Renal pelvis (tissue), 4 donors: ENCODE data around the gene FOSB. TPM values are rescaled to one million over a fixed set of nuclear protein-coding genes. Genes with fewer than 3 reads are reported as not detected.

ENCODE experiments used
- DNase-seq: peaks from one replicate; pipeline ENCODE4 v3.0.0-alpha.2; 2013
- polyA plus RNA-seq, 3 donors: library from polyadenylated mRNA; unstranded; fragments of 120-200 nt; gene quantifications; one replicate each; pipeline ENCODE4 v1.2.1, GENCODE V29; 2013; ENCODE audit not compliant: insufficient read length in 3 of 3

Gene FOSB
- polyA plus RNA-seq, 3 donors = 9.8 to 13.1 (median 11.1) TPM

- no peak for DNase-seq
Observed at GRCh38 chr19:45522010-45522941, 54.5 kb downstream of the FOSB start.

GRCh38 chr19:45523642-45524256 lies 56.0 kb downstream of the FOSB start:
- peak; percentile 86 for DNase-seq

- no peak for DNase-seq
Observed at GRCh38 chr19:45524575-45525129, 56.9 kb downstream of the FOSB start.

Other genes with a start within 250 kb of the FOSB start
- gene EXOC3L2, start 222.6 kb upstream of the FOSB start, polyA plus RNA-seq = 10 to 100 TPM; 11.0 to 13.7 (median 11.6) TPM
- 10 to 100 TPM; 38.2 to 42.7 (median 40.4) TPM for gene MARK4, start 216.7 kb upstream of the FOSB start, polyA plus RNA-seq
- 1 to 10 TPM in 1 of 3 donors, under 1 TPM in 2; 0.22 to 1.7 (median 0.44) TPM for gene CKM, start 145.1 kb upstream of the FOSB start, polyA plus RNA-seq
- gene KLC3, start 127.2 kb upstream of the FOSB start, polyA plus RNA-seq = 1 to 10 TPM; 2.1 to 3.0 (median 2.3) TPM
- gene ERCC2, start 97.4 kb upstream of the FOSB start, polyA plus RNA-seq = 10 to 100 TPM; 35.3 to 42.2 (median 40.8) TPM
- 10 to 100 TPM in 2 of 3 donors, 1 to 10 TPM in 1; 9.0 to 12.3 (median 10.9) TPM for gene PPP1R13L, start 62.9 kb upstream of the FOSB start, polyA plus RNA-seq
- 1 to 10 TPM; 3.8 to 6.0 (median 5.4) TPM for gene POLR1G, start 61.4 kb upstream of the FOSB start, polyA plus RNA-seq
- gene ERCC1, start 44.1 kb upstream of the FOSB start, polyA plus RNA-seq = 10 to 100 TPM; 83.0 to 97.5 (median 89.9) TPM
- 1 to 10 TPM; 5.0 to 8.3 (median 8.2) TPM for gene RTN2, start 29.1 kb downstream of the FOSB start, polyA plus RNA-seq
- gene PPM1N, start 30.4 kb downstream of the FOSB start, polyA plus RNA-seq = under 1 TPM; 0.13 to 0.68 (median 0.56) TPM
- 10 to 100 TPM; 44.9 to 48.7 (median 47.1) TPM for gene VASP, start 39.5 kb downstream of the FOSB start, polyA plus RNA-seq
- gene OPA3, start 116.8 kb downstream of the FOSB start, polyA plus RNA-seq = 10 to 100 TPM in 2 of 3 donors, 1 to 10 TPM in 1; 9.9 to 12.6 (median 12.4) TPM
- gene GPR4, start 134.2 kb downstream of the FOSB start, polyA plus RNA-seq = 1 to 10 TPM; 3.7 to 5.6 (median 3.8) TPM
- 10 to 100 TPM; 19.8 to 25.9 (median 24.9) TPM for gene EML2, start 171.4 kb downstream of the FOSB start, polyA plus RNA-seq
- under 1 TPM; 0.48 to 0.81 (median 0.52) TPM for gene GIPR, start 200.2 kb downstream of the FOSB start, polyA plus RNA-seq
- gene SNRPD2, start 224.0 kb downstream of the FOSB start, polyA plus RNA-seq = 100 to 1,000 TPM; 296 to 376 (median 352) TPM
- gene QPCTL, start 224.7 kb downstream of the FOSB start, polyA plus RNA-seq = 10 to 100 TPM in 2 of 3 donors, 1 to 10 TPM in 1; 9.4 to 10.7 (median 10.1) TPM